ENCODE measurements around the gene ACTG1. TPM values are rescaled to one million over a fixed set of nuclear protein-coding genes. Genes with fewer than 3 reads are reported as not detected.

Gene ACTG1
- total RNA-seq, 1 donor = 10,242 TPM

DNA sequence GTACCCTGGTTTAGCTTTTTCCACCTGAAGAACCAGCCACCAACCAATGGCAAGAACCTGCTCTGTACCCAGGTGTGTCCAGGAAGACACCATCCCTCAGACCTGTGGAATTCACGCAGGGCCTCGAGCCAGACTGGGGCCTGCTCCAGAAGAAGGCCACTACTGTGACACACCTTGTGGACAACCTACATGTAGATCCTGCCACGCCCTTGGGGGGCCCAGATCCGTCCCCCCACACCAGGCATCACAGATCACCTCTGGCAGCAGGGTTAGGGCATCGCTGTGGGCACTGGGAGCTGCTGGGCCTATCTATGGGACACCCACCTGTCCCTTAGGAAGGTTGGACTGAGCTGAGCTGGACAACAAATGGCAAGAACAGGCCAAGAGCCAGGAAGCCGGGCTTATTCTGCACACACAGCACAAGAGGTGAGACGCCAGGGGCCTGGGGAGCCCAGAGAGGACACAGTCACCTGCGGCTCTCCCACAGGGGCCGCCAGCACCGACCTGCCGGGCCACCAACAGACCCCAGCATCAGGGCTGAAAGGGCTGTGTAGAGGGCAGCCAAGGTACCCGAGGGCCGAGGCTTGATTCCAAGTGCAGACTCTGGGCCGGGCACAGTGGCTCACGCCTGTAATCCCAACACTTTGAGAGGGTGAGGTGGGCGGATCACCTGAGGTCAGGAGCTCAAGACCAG, 31.8 kb upstream of the ACTG1 start:
- TF ChIP-seq, protein P1, sequence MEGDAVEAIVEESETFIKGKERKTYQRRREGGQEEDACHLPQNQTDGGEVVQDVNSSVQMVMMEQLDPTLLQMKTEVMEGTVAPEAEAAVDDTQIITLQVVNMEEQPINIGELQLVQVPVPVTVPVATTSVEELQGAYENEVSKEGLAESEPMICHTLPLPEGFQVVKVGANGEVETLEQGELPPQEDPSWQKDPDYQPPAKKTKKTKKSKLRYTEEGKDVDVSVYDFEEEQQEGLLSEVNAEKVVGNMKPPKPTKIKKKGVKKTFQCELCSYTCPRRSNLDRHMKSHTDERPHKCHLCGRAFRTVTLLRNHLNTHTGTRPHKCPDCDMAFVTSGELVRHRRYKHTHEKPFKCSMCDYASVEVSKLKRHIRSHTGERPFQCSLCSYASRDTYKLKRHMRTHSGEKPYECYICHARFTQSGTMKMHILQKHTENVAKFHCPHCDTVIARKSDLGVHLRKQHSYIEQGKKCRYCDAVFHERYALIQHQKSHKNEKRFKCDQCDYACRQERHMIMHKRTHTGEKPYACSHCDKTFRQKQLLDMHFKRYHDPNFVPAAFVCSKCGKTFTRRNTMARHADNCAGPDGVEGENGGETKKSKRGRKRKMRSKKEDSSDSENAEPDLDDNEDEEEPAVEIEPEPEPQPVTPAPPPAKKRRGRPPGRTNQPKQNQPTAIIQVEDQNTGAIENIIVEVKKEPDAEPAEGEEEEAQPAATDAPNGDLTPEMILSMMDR (IDR thresholded peaks at IDR 0.05; ENCODE audit: insufficient read depth, low read depth, low read length) = no peak
- no peak for DNase-seq (ENCODE audit: low read depth)
- H3K4me3 ChIP-seq (ENCODE audit: low read depth, low read length) = no peak overlapping the region

DNA sequence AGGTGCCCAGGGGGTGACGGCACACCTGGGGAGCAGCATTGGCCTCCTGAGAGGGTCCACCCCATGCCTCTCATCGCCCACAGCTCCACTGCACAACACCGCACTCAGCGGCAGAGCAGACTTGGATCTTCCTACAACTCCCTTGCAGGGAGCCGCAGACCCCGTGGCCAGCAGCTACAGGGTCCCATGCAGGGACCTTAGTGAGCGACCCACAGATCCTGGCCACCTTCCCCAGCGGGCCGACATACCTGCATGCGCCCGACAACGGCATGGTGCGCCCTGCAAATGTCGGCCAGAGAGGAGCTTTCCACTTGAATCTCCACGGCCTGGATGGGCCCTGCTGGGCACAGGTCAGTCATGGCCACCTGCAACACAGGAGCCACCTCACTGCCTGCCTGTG, 31.2 kb upstream of the ACTG1 start:
- H3K4me3 ChIP-seq (ENCODE audit: low read depth, low read length) = no peak overlapping the region
- no peak for DNase-seq (ENCODE audit: low read depth)
- TF ChIP-seq, protein P1 (IDR thresholded peaks at IDR 0.05; ENCODE audit: insufficient read depth, low read depth, low read length) = no peak

DNA sequence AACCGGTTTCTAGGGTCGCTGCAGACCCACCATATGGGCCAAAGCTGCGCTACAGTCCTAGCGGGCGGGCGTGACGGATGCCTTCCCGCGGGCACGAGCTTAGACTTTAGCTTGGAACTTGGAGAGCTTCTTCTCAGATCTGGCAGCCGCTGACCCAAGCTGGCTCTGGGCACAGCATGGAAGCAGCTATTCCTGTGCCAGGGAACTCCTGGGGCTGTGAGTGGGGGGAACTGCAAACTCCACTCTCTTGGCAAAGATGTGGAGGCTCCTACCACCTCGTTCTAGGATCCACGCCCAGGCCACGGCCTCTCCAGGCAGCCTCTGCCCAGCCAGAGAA, 30.7 kb upstream of the ACTG1 start:
- TF ChIP-seq, protein P1 (IDR thresholded peaks at IDR 0.05; ENCODE audit: insufficient read depth, low read depth, low read length) = no peak
- no peak for DNase-seq (ENCODE audit: low read depth)

DNA sequence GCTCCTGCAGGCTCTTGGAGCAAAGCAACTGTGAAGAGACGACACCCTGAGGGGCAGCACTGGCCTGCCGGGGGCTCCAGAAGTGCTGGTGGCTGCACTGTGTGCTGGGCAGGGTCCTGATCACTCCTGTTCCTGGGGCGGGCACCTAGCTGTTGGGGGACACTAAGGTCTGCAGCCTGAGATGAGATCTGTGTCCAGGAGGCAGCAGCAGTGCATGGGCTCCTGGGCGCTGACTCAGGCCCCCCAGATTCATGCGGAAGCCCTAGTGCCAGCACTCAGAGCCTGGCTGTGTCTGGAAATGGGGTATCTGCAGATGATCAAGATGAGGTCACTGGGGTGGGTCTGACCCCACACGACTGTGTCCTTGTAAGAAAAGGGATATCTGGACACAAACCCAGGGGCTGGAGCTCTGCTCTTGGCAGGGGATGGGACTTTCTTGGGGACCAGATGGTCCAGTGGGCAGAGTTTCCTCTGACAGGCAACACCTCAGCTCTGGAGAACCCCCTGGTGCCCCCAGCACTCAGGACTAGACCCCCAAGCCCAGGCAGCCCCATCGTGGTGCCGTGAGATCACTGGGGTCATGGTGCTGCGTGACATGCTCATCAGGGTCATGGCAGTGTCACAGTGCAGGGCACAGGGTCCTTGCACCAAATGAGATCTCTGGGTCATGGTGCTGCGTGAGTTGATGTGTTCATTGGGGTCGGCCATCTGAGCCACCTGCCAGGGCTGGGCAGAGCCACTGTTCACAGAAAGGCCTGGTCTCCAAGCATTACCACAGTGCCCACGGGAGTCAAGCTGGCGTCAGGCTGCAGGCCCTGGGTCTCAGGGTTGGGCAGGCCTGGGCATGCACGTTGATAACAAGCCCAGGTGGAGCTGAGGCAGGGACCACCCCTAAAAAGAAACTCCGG, 30.1 kb upstream of the ACTG1 start:
- H3K4me3 ChIP-seq (ENCODE audit: low read depth, low read length) = no peak overlapping the region
- TF ChIP-seq, protein P1 (IDR thresholded peaks at IDR 0.05; ENCODE audit: insufficient read depth, low read depth, low read length) = no peak
- DNase-seq (ENCODE audit: low read depth) = no peak

More for the DNA sequence above, 30.7 kb upstream of the ACTG1 start:
- H3K4me3 ChIP-seq (ENCODE audit: low read depth, low read length) = no peak overlapping the region

DNA sequence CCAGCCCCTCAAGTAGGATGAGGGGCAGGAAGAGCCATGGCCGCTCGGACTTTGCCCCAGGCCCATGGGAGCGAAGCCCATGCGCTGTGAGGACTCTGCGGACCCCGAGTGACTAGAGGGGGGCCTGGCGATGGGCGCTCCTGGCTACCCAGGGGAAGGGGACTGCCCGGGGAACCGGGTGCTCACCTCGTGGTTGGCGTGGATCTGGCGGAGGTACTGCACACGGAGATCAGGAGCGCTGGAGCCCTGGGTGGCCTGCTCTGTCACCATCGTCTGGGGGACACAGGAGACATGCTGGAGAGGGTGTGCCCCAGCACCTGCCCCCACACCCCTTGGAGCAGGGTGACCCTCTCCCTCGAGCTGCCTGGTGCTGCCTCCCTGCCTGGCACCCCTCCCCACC, 28.5 kb upstream of the ACTG1 start:
- TF ChIP-seq, protein P1 (IDR thresholded peaks at IDR 0.05; ENCODE audit: insufficient read depth, low read depth, low read length) = no peak
- DNase-seq (ENCODE audit: low read depth) = no peak
- H3K4me3 ChIP-seq (ENCODE audit: low read depth, low read length) = no peak overlapping the region

DNA sequence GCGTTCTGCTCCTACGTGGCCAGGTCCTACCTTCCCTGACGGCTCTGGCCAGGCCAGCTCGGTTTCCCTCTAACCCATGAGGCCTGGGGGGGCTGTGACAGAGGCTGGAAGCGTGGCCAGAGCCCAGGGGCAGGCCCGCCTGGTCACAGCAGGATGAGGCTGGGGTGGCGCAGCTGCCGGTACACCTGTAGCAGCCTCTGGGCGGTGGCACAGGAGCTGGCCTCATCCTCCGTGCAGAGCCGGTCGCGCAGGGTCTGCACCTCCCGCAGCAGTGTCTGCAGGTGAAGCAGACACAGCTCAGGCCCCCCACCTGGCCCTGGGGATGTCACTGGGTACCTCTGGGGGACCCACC, 28.1 kb upstream of the ACTG1 start:
- no peak overlapping the region for H3K4me3 ChIP-seq (ENCODE audit: low read depth, low read length)
- no peak for DNase-seq (ENCODE audit: low read depth)
- TF ChIP-seq, protein P1 (IDR thresholded peaks at IDR 0.05; ENCODE audit: insufficient read depth, low read depth, low read length) = no peak
